ENCODE results near the gene SLC35D1.

DNA sequence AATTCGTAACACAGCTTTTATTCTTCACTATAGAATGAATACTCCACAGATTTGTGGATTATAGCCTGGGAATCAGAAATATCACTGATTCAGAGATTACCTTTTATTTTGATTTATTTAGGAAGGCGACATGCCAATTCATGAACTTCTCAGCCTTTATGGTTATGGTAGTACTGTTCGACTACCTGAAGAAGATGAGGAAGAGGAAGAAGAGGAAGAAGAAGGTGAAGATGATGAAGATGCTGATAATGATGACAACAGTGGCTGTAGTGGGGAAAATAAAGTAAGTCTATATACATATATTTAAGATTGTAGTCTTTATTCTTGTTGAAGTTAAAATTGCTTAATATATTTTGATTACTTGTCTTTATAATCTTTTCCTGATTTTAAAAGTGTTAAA lies 96.0 kb downstream of the SLC35D1 start:
- TF ChIP-seq, protein P1, sequence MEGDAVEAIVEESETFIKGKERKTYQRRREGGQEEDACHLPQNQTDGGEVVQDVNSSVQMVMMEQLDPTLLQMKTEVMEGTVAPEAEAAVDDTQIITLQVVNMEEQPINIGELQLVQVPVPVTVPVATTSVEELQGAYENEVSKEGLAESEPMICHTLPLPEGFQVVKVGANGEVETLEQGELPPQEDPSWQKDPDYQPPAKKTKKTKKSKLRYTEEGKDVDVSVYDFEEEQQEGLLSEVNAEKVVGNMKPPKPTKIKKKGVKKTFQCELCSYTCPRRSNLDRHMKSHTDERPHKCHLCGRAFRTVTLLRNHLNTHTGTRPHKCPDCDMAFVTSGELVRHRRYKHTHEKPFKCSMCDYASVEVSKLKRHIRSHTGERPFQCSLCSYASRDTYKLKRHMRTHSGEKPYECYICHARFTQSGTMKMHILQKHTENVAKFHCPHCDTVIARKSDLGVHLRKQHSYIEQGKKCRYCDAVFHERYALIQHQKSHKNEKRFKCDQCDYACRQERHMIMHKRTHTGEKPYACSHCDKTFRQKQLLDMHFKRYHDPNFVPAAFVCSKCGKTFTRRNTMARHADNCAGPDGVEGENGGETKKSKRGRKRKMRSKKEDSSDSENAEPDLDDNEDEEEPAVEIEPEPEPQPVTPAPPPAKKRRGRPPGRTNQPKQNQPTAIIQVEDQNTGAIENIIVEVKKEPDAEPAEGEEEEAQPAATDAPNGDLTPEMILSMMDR (IDR thresholded peaks at IDR 0.05) = no peak
- TF ChIP-seq SIN3A (IDR thresholded peaks at IDR 0.05; ENCODE audit: borderline replicate concordance, low read depth, low read length) (no peak), TAF1 (IDR thresholded peaks at IDR 0.05; ENCODE audit: borderline replicate concordance, low read depth, low read length) (no peak), EP300 (IDR thresholded peaks at IDR 0.05; ENCODE audit: borderline replicate concordance in 1 of 2, low read depth in 1 of 2, low read length in 1 of 2) (no peak), RXRA (IDR thresholded peaks at IDR 0.05; ENCODE audit: borderline replicate concordance, low read depth) (no peak), TEAD4 (IDR thresholded peaks at IDR 0.05; ENCODE audit: borderline replicate concordance, insufficient read depth) (no peak)
- TF ChIP-seq, protein P2, sequence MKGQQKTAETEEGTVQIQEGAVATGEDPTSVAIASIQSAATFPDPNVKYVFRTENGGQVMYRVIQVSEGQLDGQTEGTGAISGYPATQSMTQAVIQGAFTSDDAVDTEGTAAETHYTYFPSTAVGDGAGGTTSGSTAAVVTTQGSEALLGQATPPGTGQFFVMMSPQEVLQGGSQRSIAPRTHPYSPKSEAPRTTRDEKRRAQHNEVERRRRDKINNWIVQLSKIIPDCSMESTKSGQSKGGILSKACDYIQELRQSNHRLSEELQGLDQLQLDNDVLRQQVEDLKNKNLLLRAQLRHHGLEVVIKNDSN (IDR thresholded peaks at IDR 0.05; ENCODE audit: borderline replicate concordance, low read depth) = no peak
- TF ChIP-seq, protein P3, sequence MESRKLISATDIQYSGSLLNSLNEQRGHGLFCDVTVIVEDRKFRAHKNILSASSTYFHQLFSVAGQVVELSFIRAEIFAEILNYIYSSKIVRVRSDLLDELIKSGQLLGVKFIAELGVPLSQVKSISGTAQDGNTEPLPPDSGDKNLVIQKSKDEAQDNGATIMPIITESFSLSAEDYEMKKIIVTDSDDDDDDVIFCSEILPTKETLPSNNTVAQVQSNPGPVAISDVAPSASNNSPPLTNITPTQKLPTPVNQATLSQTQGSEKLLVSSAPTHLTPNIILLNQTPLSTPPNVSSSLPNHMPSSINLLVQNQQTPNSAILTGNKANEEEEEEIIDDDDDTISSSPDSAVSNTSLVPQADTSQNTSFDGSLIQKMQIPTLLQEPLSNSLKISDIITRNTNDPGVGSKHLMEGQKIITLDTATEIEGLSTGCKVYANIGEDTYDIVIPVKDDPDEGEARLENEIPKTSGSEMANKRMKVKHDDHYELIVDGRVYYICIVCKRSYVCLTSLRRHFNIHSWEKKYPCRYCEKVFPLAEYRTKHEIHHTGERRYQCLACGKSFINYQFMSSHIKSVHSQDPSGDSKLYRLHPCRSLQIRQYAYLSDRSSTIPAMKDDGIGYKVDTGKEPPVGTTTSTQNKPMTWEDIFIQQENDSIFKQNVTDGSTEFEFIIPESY (IDR thresholded peaks at IDR 0.05; ENCODE audit: borderline replicate concordance, low read depth) = no peak
- TF ChIP-seq, protein P4, sequence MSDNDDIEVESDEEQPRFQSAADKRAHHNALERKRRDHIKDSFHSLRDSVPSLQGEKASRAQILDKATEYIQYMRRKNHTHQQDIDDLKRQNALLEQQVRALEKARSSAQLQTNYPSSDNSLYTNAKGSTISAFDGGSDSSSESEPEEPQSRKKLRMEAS (IDR thresholded peaks at IDR 0.05; ENCODE audit: low read depth) = no peak
